NCI-H446 (cell line): ENCODE data around the gene SUGCT.
A peak's percentile ranks its signal among the peaks of the same experiment; 100 is the strongest.
"Not testable (repeated sequence)": the region's sequence is repeated elsewhere in the genome, so short reads cannot be mapped to it uniquely, and the experiment has no call there.

Source experiments
- DNase-seq, 2 experiments: peaks; one replicate each; lab custom pipeline; 2025; lab: John Stamatoyannopoulos, UW

SUGCT gene

GRCh38 chr7:40134428-40135316 is at the start of gene SUGCT, which contains the start of gene MPLKIP:
SUGCT (plus strand) TSS chr7:40135005.
MPLKIP (minus strand) TSS chr7:40134622; CDS start chr7:40134567, 55 bp downstream.
- peak; percentile 80 to 95 for DNase-seq

- no peak for DNase-seq
These were observed 42.6 kb upstream of the SUGCT start for GRCh38 chr7:40092182-40092581.

- DNase-seq: no peak
These were observed 41.0 kb upstream of the SUGCT start for GRCh38 chr7:40093631-40094350.

- DNase-seq: no peak
These were observed 39.6 kb upstream of the SUGCT start for GRCh38 chr7:40095230-40095629.

- DNase-seq: no peak
These were observed 39.0 kb upstream of the SUGCT start for GRCh38 chr7:40095695-40096327.

- DNase-seq: no peak
These were observed 37.1 kb upstream of the SUGCT start for GRCh38 chr7:40097728-40098127.

- no peak for DNase-seq
These were observed 36.0 kb upstream of the SUGCT start for GRCh38 chr7:40098810-40099209.

- DNase-seq: no peak
These were observed 35.0 kb upstream of the SUGCT start for GRCh38 chr7:40099837-40100236.

- no peak for DNase-seq
These were observed 33.6 kb upstream of the SUGCT start for GRCh38 chr7:40101201-40101600.

GRCh38 chr7:40102897-40103296 is 31.9 kb upstream of the SUGCT start:
- DNase-seq: no peak

- DNase-seq: no peak
These were observed 28.8 kb upstream of the SUGCT start for GRCh38 chr7:40105879-40106473.

- DNase-seq: no peak
These were observed 18.9 kb upstream of the SUGCT start for GRCh38 chr7:40115936-40116335.

GRCh38 chr7:40117199-40117598 is 17.6 kb upstream of the SUGCT start:
- not testable (repeated sequence) for DNase-seq

- DNase-seq: not testable (repeated sequence)
These were observed 16.6 kb upstream of the SUGCT start for GRCh38 chr7:40118201-40118600.

- no peak for DNase-seq
These were observed 14.8 kb upstream of the SUGCT start for GRCh38 chr7:40120020-40120419.

- not testable (repeated sequence) for DNase-seq
These were observed 12.5 kb upstream of the SUGCT start for GRCh38 chr7:40122100-40122939.

- DNase-seq: no peak
These were observed 11.9 kb upstream of the SUGCT start for GRCh38 chr7:40122940-40123254.

- DNase-seq: no peak
These were observed 1.0 kb upstream of the SUGCT start for GRCh38 chr7:40133561-40134427.

GRCh38 chr7:40135317-40135610 is 459 bp downstream of the SUGCT start:
- no peak for DNase-seq

GRCh38 chr7:40137563-40137962 is 2.8 kb downstream of the SUGCT start:
- DNase-seq: no peak

- no peak for DNase-seq
These were observed 4.2 kb downstream of the SUGCT start for GRCh38 chr7:40138973-40139372.
